Measurements from ENCODE around the gene MRPL52.

DNA sequence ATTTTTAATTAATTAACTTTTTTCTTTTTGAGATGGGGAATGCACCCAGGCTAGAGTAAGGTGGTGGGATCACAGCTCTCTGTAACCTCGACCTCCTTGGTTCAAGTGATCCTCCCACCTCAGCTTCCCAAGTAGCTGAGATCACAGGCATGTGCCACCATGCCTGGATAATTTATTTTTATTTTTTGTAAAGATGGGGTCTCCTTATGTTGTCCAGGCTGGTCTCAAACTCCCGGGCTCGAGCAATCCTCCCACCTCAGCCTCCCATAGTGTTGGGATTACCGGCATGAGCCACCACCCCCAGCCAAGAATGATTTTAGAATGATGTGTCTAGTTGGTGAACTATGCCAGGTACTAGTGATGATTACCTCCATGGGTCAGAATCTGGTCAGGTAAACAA, 35.3 kb downstream of the MRPL52 start:
- TF ChIP-seq, protein P1, sequence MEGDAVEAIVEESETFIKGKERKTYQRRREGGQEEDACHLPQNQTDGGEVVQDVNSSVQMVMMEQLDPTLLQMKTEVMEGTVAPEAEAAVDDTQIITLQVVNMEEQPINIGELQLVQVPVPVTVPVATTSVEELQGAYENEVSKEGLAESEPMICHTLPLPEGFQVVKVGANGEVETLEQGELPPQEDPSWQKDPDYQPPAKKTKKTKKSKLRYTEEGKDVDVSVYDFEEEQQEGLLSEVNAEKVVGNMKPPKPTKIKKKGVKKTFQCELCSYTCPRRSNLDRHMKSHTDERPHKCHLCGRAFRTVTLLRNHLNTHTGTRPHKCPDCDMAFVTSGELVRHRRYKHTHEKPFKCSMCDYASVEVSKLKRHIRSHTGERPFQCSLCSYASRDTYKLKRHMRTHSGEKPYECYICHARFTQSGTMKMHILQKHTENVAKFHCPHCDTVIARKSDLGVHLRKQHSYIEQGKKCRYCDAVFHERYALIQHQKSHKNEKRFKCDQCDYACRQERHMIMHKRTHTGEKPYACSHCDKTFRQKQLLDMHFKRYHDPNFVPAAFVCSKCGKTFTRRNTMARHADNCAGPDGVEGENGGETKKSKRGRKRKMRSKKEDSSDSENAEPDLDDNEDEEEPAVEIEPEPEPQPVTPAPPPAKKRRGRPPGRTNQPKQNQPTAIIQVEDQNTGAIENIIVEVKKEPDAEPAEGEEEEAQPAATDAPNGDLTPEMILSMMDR (IDR thresholded peaks at IDR 0.05; ENCODE audit: insufficient read depth, low read depth, low read length): no peak
- no peak for TF ChIP-seq EZH2 (IDR thresholded peaks at IDR 0.05; ENCODE audit: insufficient read depth, low read length)

Measured in astrocyte (in vitro differentiated cells and primary cell).